ENCODE data around the gene EIF4G3.

GRCh38 chr1:21042929-21043605, 133.6 kb downstream of the EIF4G3 start:
- TF ChIP-seq CTCF (IDR thresholded peaks at IDR 0.05; ENCODE audit: insufficient read depth, low read length, poor library complexity, severe bottlenecking) = no peak
- TF ChIP-seq EZH2phosphoT487 (conservative IDR thresholded peaks at IDR 0.05; ENCODE audit: low read length) = no peak
